Bronchial epithelial cell (primary cell): ENCODE data around the gene PLOD3. TPM values are rescaled to one million over a fixed set of nuclear protein-coding genes. Genes with fewer than 3 reads are reported as not detected.

Experiments used
- DNase-seq: peaks from one replicate; pipeline ENCODE4 v3.0.0-alpha.2; 2010; ENCODE audit warnings: low read depth
- FAIRE-seq: peaks from 2 replicates; lab custom pipeline; 2011; peaks lifted over from hg19 to GRCh38; lab: Jason Lieb, UNC
- H3K27me3 ChIP-seq: 2 replicates; pipeline ENCODE4 v1.5.1; 2011; ENCODE audit warnings: low read length; ENCODE audit not compliant: control insufficient read depth, insufficient read depth
- H3K36me3 ChIP-seq: 2 replicates; pipeline ENCODE4 v1.5.1; 2011; ENCODE audit warnings: low read length; ENCODE audit not compliant: control insufficient read depth, insufficient read depth
- H3K4me3 ChIP-seq: 2 replicates; pipeline ENCODE4 v1.5.1; 2011; ENCODE audit warnings: mild to moderate bottlenecking, low read depth, low read length, control low read depth
- total RNA-seq: library from RNA; depleted of rRNA; stranded (reverse); fragments of >200 nt; gene quantifications from 2 replicates; pipeline ENCODE4 v1.2.1, GENCODE V29; 2014
- TF ChIP-seq, protein P1 (sequence below): IDR thresholded peaks from 2 replicates; pipeline ENCODE4 v1.5.1; 2011; ENCODE audit warnings: mild to moderate bottlenecking, moderate library complexity, low read length, control low read depth, inconsistent platforms; ENCODE audit not compliant: insufficient read depth, severe bottlenecking

Gene PLOD3
- total RNA-seq, 1 donor from 2014 or later: 27.9 TPM

GRCh38 chr7:101174322-101174854, 43.0 kb downstream of the PLOD3 start:
- TF ChIP-seq, protein P1, sequence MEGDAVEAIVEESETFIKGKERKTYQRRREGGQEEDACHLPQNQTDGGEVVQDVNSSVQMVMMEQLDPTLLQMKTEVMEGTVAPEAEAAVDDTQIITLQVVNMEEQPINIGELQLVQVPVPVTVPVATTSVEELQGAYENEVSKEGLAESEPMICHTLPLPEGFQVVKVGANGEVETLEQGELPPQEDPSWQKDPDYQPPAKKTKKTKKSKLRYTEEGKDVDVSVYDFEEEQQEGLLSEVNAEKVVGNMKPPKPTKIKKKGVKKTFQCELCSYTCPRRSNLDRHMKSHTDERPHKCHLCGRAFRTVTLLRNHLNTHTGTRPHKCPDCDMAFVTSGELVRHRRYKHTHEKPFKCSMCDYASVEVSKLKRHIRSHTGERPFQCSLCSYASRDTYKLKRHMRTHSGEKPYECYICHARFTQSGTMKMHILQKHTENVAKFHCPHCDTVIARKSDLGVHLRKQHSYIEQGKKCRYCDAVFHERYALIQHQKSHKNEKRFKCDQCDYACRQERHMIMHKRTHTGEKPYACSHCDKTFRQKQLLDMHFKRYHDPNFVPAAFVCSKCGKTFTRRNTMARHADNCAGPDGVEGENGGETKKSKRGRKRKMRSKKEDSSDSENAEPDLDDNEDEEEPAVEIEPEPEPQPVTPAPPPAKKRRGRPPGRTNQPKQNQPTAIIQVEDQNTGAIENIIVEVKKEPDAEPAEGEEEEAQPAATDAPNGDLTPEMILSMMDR: no peak

GRCh38 chr7:101173752-101174244, 43.6 kb downstream of the PLOD3 start:
- peak overlapping the region; percentile 20 for H3K4me3 ChIP-seq
- no peak for FAIRE-seq
- no peaks in the 10 kb centered on the region for H3K36me3 ChIP-seq
- TF ChIP-seq, protein P1: no peak
- peaks cover 58% of the 10 kb centered on the region for H3K27me3 ChIP-seq
- peak; percentile 63 for DNase-seq

More at GRCh38 chr7:101174322-101174854, 43.0 kb downstream of the PLOD3 start:
- H3K27me3 ChIP-seq: peaks cover 61% of the 10 kb centered on the region
- FAIRE-seq: no peak
- H3K4me3 ChIP-seq: no peak overlapping the region
- no peaks in the 10 kb centered on the region for H3K36me3 ChIP-seq
- no peak for DNase-seq

GRCh38 chr7:101172854-101173751, 44.3 kb downstream of the PLOD3 start:
- FAIRE-seq: no peak
- TF ChIP-seq, protein P1: no peak
- Histone ChIP-seq H3K27me3 (peaks cover 56% of the 10 kb centered on the region), H3K36me3 (no peaks in the 10 kb centered on the region), H3K4me3 (peak overlapping the region; percentile 20)
- peak; percentile 68 for DNase-seq

DNA sequence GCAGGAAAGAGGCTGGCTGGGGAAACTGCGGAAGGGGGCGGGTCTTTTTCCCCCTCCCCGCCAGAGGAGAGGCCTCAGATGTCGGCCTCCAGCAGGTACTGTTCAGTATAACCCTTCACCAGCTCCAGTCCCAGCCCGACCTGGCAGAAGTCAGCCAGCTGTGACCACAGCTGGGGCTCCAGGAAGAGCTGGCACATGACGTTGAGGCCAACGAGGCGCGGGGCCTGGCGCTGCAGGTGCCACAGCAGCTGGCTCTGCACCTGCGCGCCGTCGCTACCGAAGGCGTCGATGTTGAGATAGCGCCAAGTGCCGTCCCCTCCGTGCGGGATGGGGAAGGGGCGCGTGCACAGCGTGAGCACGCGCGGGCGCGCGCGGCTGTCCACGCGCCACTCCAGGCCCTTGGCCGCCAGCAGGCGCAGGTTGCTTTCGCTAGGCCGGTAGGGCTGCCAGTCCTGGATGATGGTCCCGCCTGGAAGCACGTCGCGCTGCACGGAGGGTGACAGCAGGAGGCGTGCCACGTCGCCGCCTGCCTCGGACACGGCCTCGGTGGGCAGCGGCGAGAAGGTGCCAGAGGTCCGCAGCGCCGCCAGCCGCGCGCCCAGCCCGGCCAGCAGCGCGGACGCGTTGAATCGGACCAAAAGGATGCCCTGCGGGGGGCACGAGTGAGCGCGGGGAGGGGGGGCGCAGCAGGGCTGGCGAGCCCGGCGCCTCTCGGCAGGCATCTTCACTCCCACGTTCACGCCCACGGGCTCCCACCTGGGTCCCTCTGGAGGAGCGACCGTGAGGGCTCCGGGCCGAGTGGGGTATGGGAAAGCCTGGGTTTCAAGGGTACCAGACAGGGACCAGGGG, 45.2 kb downstream of the PLOD3 start:
- DNase-seq (no peak), FAIRE-seq (no peak)
- TF ChIP-seq, protein P1: no peak
- Histone ChIP-seq H3K4me3 (no peak overlapping the region), H3K27me3 (peaks cover 57% of the 10 kb centered on the region), H3K36me3 (no peaks in the 10 kb centered on the region)

DNA sequence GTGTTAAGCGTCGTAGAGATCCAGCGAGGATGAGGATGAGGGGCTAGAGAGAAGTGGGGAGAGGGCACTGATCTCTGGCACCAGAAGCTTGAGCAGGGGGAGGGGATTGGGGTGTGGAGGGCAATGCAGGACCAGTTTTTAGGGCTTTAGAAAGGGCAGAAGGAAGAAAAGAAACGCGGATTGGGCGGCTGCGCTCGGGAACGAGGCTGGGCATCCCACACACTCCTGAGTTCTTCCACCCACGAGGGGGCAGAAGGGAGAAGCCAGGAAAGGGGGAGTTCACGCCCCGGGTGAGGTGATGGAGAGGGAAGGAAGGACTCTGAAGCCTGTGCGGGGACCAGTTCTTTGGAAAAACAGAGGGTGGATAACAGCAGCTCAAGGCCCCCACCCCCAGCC, 45.9 kb downstream of the PLOD3 start:
- H3K27me3 ChIP-seq: peaks cover 62% of the 10 kb centered on the region
- H3K4me3 ChIP-seq: no peak overlapping the region
- DNase-seq (no peak), FAIRE-seq (no peak)
- no peaks in the 10 kb centered on the region for H3K36me3 ChIP-seq
- TF ChIP-seq, protein P1: peak; percentile 39
